Loucy (cell line): ENCODE data around the gene B3GAT1.

Source experiments
- CTCF ChIP-seq: fragments of 200-600 bp; sonication (generic); conservative IDR thresholded peaks from 2 replicates; pipeline ENCODE4 v1.5.1; 2014; ENCODE audit warnings: mild to moderate bottlenecking, antibody characterized with exemption, low read length
- EZH2phosphoT487 ChIP-seq: fragments of 200-600 bp; IDR thresholded peaks from 2 replicates; pipeline ENCODE4 v1.6.1; 2018; ENCODE audit warnings: antibody characterized with exemption, mild to moderate bottlenecking, moderate library complexity, borderline replicate concordance

- TF ChIP-seq EZH2phosphoT487 (no peak), CTCF (no peak)
Measured at GRCh38 chr11:134338654-134339053, 73.4 kb downstream of the B3GAT1 start.
